Sigmoid colon (tissue), 7 donors: ENCODE data around the gene TPK1. TPM values are rescaled to one million over a fixed set of nuclear protein-coding genes. Genes with fewer than 3 reads are reported as not detected.

Source experiments
- DNase-seq: peaks from one replicate; pipeline ENCODE4 v3.0.0-alpha.2; 2019
- H3K27ac ChIP-seq, 4 donors: fragments of 200-600 bp; sonication (generic); one replicate each; pipeline ENCODE4 v1.5.1; 2016 to 2019; ENCODE audit warnings: mild to moderate bottlenecking in 1 of 4
- H3K27me3 ChIP-seq, 3 donors: fragments of 200-600 bp; sonication (generic); one replicate each; pipeline ENCODE4 v1.5.1; 2019; ENCODE audit warnings: mild to moderate bottlenecking in 1 of 3
- H3K36me3 ChIP-seq, 4 donors: fragments of 200-600 bp; sonication (generic); one replicate each; pipeline ENCODE4 v1.5.1; 2016 to 2019
- H3K4me1 ChIP-seq, 4 donors: fragments of 200-600 bp; sonication (generic); one replicate each; pipeline ENCODE4 v1.5.1; 2017 to 2019
- H3K4me3 ChIP-seq, 4 donors: fragments of 200-600 bp; sonication (generic); one replicate each; pipeline ENCODE4 v1.5.1; 2017 to 2019; ENCODE audit warnings: mild to moderate bottlenecking in 2 of 4, moderate library complexity in 1 of 4
- H3K9me3 ChIP-seq, 4 donors: fragments of 200-600 bp in 3 of 4; sonication (generic) in 3 of 4; one replicate each; pipeline versions ENCODE4 v1.5.1 to v1.6.1; 2013 to 2019
- CTCF ChIP-seq, 4 experiments: fragments of 450-650 bp in 3 of 4; fragments of 200-600 bp in 1 of 4; IDR thresholded peaks; one replicate each; pipeline ENCODE4 v1.5.1; 2016 to 2019; ENCODE audit warnings: antibody characterized with exemption in 4 of 4, mild to moderate bottlenecking in 3 of 4, moderate library complexity in 2 of 4
- EP300 ChIP-seq, 4 donors: sonication (generic); formaldehyde crosslinking; IDR thresholded peaks; one replicate each; pipeline ENCODE4 v1.6.1; 2017; ENCODE audit warnings: antibody characterized with exemption in 4 of 4
- POLR2A ChIP-seq, 2 donors: fragments of 450-650 bp; IDR thresholded peaks; one replicate each; pipeline ENCODE4 v1.6.1; 2016; ENCODE audit warnings: antibody characterized with exemption in 2 of 2, mild to moderate bottlenecking in 2 of 2, moderate library complexity in 2 of 2
- POLR2AphosphoS5 ChIP-seq, 4 donors: sonication (generic); formaldehyde crosslinking; IDR thresholded peaks; one replicate each; pipeline ENCODE4 v1.6.1; 2017; ENCODE audit warnings: antibody characterized with exemption in 4 of 4
- WGBS, 2 donors: extraction: QIAGEN DNeasy Blood & Tissue Kit; methylation state at CpG; one replicate each; pipeline ENCODE4 v1.1.7; 2013; 5-methylcytosine and 5-hydroxymethylcytosine counted together
- intact Hi-C: fragments of 100-400 bp; cut with DNase I; formaldehyde crosslinking; loops from one replicate; pipeline ENCODE4 v1.15.1; 2023
- polyA plus RNA-seq, 3 donors: library from polyadenylated mRNA; stranded (reverse); fragments of 200-250 nt; gene quantifications; one replicate each; pipeline ENCODE4 v1.2.3, GENCODE V29; 2013
- total RNA-seq, 4 donors: library from RNA; depleted of rRNA; stranded (reverse); fragments of >200 nt; gene quantifications; one replicate each; pipeline ENCODE4 v1.1.0, GENCODE V29; 2016
- donor health status: healthy with polysubstance abuse.
- donor health status: Bipolar disorder and iron deficiency.
- donor health status: healthy.

Gene TPK1
- total and polyA plus RNA-seq, 7 donors: 4.1 to 14.3 (median 7.2) TPM

- no peak for TF ChIP-seq POLR2A (IDR thresholded peaks at IDR 0.05)
- TF ChIP-seq POLR2AphosphoS5 (IDR thresholded peaks at IDR 0.05): no peak
- TF ChIP-seq CTCF (IDR thresholded peaks at IDR 0.05): no peak
- H3K27ac ChIP-seq: peak overlapping the region; percentile 93 to 97 (median 96)
- peak overlapping the region; percentile 52 to 93 (median 73) for H3K4me3 ChIP-seq
- intact Hi-C loops: loop anchor here (10.0 kb wide), 1 partner anchor 932 kb away; the partner anchor contains the start of gene TCAF1
- H3K9me3 ChIP-seq: no peaks in the 10 kb centered on the region
- peaks cover 0 to 15% (median 8%) of the 10 kb centered on the region in 4 donors for H3K4me1 ChIP-seq
- no peaks in the 10 kb centered on the region for H3K27me3 ChIP-seq
- H3K36me3 ChIP-seq: no peaks in the 10 kb centered on the region
- DNase-seq: no peak
- WGBS, 2 donors: 95% methylated on average over 12 of the region's 12 CpGs
Measured at GRCh38 chr7:144836545-144836842, 641 bp upstream of the TPK1 start.

GRCh38 chr7:144835155-144835611, 670 bp downstream of the TPK1 start:
- Histone ChIP-seq H3K4me3 (peak overlapping the region; percentile 52 to 93 (median 73)), H3K36me3 (no peaks in the 10 kb centered on the region), H3K4me1 (peaks cover 0 to 15% (median 8%) of the 10 kb centered on the region in 4 donors), H3K9me3 (no peaks in the 10 kb centered on the region), H3K27ac (peak overlapping the region; percentile 93 to 97 (median 96)), H3K27me3 (no peaks in the 10 kb centered on the region)
- peak; percentile 70 for DNase-seq
- WGBS, 2 donors: 0 to 1% methylated on average over 25 of the region's 25 CpGs
- intact Hi-C loops: loop anchor here (10.0 kb wide), 1 partner anchor 930 kb away; the partner anchor contains the start of gene TCAF1
- TF ChIP-seq POLR2AphosphoS5 (IDR thresholded peaks at IDR 0.05) (peak in 3 of 4 donors; percentile 24 to 37 (median 26)), EP300 (IDR thresholded peaks at IDR 0.05) (no peak)

- no peaks in the 10 kb centered on the region for H3K27me3 ChIP-seq
- WGBS, 2 donors: 5 to 28% methylated on average over 13 of the region's 13 CpGs
- H3K27ac ChIP-seq: peak overlapping the region; percentile 93 to 97 (median 96)
- intact Hi-C loops: loop anchor here (10.0 kb wide), 1 partner anchor 930 kb away; the partner anchor contains the start of gene TCAF1
- peak overlapping the region; percentile 52 to 93 (median 73) for H3K4me3 ChIP-seq
- H3K36me3 ChIP-seq: no peaks in the 10 kb centered on the region
- no peaks in the 10 kb centered on the region for H3K9me3 ChIP-seq
- peak; percentile 64 for DNase-seq
- TF ChIP-seq POLR2AphosphoS5 (IDR thresholded peaks at IDR 0.05) (peak in 2 of 4 donors; percentile 31 to 50), CTCF (IDR thresholded peaks at IDR 0.05) (no peak)
- peaks cover 0 to 15% (median 8%) of the 10 kb centered on the region in 4 donors for H3K4me1 ChIP-seq
Measured at GRCh38 chr7:144834641-144835144, 1.2 kb downstream of the TPK1 start.

- no peaks in the 10 kb centered on the region for H3K36me3 ChIP-seq
- 94 to 95% methylated on average over 5 of the region's 5 CpGs for WGBS, 2 donors
- H3K4me1 ChIP-seq: peaks cover 0 to 10% (median 8%) of the 10 kb centered on the region in 4 donors
- no peak overlapping the region for H3K27ac ChIP-seq
- H3K4me3 ChIP-seq: no peak overlapping the region
- no peak for TF ChIP-seq POLR2AphosphoS5 (IDR thresholded peaks at IDR 0.05)
- no peak for TF ChIP-seq POLR2A (IDR thresholded peaks at IDR 0.05)
- TF ChIP-seq CTCF (IDR thresholded peaks at IDR 0.05): no peak
- no peak for TF ChIP-seq EP300 (IDR thresholded peaks at IDR 0.05)
- DNase-seq: no peak
- no peaks in the 10 kb centered on the region for H3K9me3 ChIP-seq
- intact Hi-C loops: loop anchor here (10.0 kb wide), 1 partner anchor 926 kb away; the partner anchor contains the start of gene TCAF1
- no peaks in the 10 kb centered on the region for H3K27me3 ChIP-seq
Measured at GRCh38 chr7:144830811-144831210, 5.0 kb downstream of the TPK1 start.

GRCh38 chr7:144830024-144830785, 5.6 kb downstream of the TPK1 start:
- H3K27me3 ChIP-seq: no peaks in the 10 kb centered on the region
- no peaks in the 10 kb centered on the region for H3K36me3 ChIP-seq
- H3K4me3 ChIP-seq: no peak overlapping the region
- DNase-seq: no peak
- no peaks in the 10 kb centered on the region for H3K9me3 ChIP-seq
- H3K27ac ChIP-seq: no peak overlapping the region
- 49 to 51% methylated on average over 2 of the region's 2 CpGs for WGBS, 2 donors
- no peak for TF ChIP-seq POLR2AphosphoS5 (IDR thresholded peaks at IDR 0.05)
- TF ChIP-seq POLR2A (IDR thresholded peaks at IDR 0.05): no peak
- TF ChIP-seq CTCF (IDR thresholded peaks at IDR 0.05): no peak
- no peak for TF ChIP-seq EP300 (IDR thresholded peaks at IDR 0.05)
- peaks cover 0 to 15% (median 8%) of the 10 kb centered on the region in 4 donors for H3K4me1 ChIP-seq
- intact Hi-C loops: loop anchor here (10.0 kb wide), 1 partner anchor 925 kb away; the partner anchor contains the start of gene TCAF1
